C4-2B (cell line): ENCODE measurements around the gene KCNJ1.

Source experiments
- H3K27ac ChIP-seq: fragments of 450-650 bp; 2 replicates; pipeline ENCODE4 v1.5.1; 2017
- CTCF ChIP-seq: fragments of 450-650 bp; conservative IDR thresholded peaks from 2 replicates; pipeline ENCODE4 v1.5.1; 2017; ENCODE audit warnings: mild to moderate bottlenecking
- ZFX ChIP-seq: fragments of 450-650 bp; IDR thresholded peaks from 2 replicates; pipeline ENCODE4 v1.6.1; 2017

The KCNJ1 gene

GRCh38 chr11:128893578-128894285 is 26.6 kb upstream of the KCNJ1 start:
- TF ChIP-seq ZFX (no peak), CTCF (no peak)

DNA sequence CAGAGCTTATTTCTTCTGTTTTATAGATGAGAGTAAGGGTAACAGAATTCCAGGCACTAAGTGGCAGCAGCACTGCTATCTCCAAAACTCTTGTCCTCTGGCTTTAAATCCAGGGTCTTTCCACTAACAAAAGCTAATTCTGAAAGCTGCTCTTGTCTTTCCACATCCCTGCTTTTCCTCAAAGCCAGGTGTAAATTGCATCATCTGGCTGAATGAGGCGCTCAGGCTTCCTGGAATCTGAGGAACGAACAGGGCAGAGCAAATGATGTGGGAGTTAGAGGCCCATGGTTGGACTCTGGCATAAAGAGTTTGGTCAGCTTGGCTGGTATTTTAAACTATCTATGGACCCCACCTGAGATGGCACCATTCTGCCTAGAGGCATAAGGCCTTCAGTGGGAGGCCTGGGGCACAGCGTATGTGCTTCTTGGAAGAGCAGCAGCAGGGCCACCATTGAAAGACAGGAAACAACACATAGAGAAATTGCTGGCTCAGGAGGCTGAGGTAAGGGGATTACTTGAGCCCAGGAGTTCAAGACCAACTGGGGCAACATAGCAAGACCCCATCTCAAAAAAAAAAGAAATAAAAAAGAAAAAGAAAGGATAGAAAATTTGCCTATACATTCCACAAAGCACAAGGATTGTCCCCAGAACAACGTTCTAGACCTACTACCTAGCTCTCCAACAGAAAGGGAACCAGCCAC is 25.9 kb upstream of the KCNJ1 start:
- no peak overlapping the region for H3K27ac ChIP-seq
- TF ChIP-seq CTCF: no peak
- no peak for TF ChIP-seq ZFX

More at GRCh38 chr11:128893578-128894285, 26.6 kb upstream of the KCNJ1 start:
- H3K27ac ChIP-seq: no peak overlapping the region

DNA sequence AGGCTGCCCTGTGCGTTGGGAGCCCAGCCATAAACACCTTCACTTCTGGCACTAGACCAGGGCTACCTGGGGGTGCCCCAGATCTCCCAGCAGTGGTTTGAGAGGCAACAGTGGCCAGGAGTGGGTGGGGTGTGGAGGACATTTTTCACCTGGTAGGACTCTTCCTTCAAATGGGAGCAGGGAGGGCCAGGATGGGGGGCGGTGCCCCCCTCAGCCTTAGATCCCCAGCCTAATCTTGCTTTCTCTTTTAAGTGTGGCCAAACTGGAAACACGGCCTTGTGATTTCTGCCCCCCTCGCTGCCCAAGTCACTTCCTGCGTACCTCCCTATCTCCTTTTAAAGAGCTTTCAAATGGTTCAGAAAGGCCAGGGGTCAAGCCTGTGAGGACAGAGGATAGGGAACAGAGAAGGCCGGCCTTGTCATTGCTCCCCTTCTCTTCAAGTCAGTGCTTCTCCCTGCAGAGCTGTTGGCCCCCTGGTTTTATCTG is 24.9 kb upstream of the KCNJ1 start:
- no peak overlapping the region for H3K27ac ChIP-seq
- TF ChIP-seq CTCF: no peak
- TF ChIP-seq ZFX: no peak

GRCh38 chr11:128890543-128891368 is 23.7 kb upstream of the KCNJ1 start, which contains the start of gene KCNJ5:
Gene KCNJ5 (plus strand): TSS chr11:128891356. CDS start chr11:128911274, 19,918 bp downstream.
- TF ChIP-seq ZFX (no peak), CTCF (no peak)
- no peak within 1 kb of the TSS; the same call in 1 of the 2 replicates for H3K27ac ChIP-seq

- no peak overlapping the region; the same call in 1 of the 2 replicates for H3K27ac ChIP-seq
- no peak for TF ChIP-seq ZFX
- no peak for TF ChIP-seq CTCF
These were observed 23.1 kb upstream of the KCNJ1 start for GRCh38 chr11:128890216-128890542.

DNA sequence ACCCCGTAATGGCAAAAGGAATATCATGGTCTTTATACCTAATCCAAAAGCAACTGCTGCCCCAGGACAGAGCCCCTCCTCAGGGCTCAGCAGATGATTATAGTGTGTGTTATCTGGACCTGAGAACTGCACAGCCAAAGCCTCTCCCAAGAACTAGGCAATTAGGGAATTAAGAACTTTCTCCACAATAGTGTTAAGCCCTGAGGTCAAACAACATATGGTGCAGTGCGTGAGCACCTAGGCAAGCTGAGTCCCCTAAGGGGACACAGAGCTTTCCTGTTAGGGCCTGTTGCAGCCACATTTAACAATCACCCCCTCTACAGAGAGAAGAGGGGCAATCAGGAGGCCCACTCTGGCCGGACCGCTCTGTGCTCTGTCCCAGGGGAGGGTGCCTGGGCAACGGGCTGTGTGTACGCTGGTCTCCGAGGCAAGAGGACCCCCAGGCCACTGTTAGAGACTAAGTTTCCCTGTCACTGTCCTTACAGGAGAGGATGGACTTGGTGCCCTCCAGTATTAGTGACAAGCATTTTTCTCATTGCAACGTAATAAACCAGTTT is 22.6 kb upstream of the KCNJ1 start:
- no peak overlapping the region for H3K27ac ChIP-seq
- TF ChIP-seq ZFX (no peak), CTCF (no peak)
